Hindlimb muscle (tissue), 1 donor: Measurements from ENCODE around the gene FOSL2. TPM values are rescaled to one million over a fixed set of nuclear protein-coding genes. Genes with fewer than 3 reads are reported as not detected.

Source experiments
- DNase-seq: peaks from one replicate; pipeline ENCODE4 v3.0.0-alpha.2; 2013
- polyA plus RNA-seq: library from polyadenylated mRNA; unstranded; fragments of 120-200 nt; gene quantifications from one replicate; pipeline ENCODE4 v1.2.1, GENCODE V29; 2013; ENCODE audit not compliant: insufficient read length

FOSL2 gene
- polyA plus RNA-seq, 1 donor = 22.0 TPM

DNA sequence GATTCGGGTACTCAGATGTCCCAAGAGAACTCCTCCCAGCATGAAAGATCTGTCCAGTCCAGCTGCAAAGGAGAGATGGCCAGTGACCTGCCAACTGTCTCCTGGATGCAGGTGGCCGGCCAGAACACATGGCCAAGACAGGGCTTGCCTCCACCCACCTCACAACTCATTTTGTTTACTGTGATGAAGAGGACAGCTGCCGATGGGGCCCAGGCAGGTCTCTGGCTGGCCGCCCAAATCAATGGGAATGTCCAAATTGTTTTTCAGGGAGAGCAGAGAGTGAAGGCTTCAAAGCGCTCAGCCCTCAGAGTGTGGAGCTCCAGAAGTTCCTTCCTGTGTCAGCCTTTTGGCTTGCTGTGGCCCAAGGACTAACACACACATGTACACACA lies 41.9 kb downstream of the FOSL2 start:
- no peak for DNase-seq

DNA sequence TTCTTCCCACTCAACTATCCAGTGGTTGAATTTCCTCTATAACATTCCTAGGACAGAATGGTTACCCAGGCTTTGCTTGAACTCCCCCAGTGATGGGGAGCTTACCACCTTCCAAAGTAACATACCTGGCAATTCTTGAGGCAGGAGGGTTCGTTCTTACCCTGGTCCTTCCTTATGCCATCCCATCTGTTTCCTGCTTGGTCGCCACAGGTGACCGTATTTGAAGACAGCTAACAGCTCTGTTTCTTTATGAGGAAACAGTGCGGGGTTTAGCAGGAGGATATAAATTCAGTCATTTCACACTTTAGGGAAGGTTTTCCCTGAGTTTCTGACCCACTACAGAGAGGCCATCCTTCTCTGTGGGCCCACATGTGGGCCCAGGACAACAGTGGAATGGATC lies 42.6 kb downstream of the FOSL2 start:
- no peak for DNase-seq

GRCh38 chr2:28435814-28436351 lies 43.2 kb downstream of the FOSL2 start:
- DNase-seq = no peak

DNA sequence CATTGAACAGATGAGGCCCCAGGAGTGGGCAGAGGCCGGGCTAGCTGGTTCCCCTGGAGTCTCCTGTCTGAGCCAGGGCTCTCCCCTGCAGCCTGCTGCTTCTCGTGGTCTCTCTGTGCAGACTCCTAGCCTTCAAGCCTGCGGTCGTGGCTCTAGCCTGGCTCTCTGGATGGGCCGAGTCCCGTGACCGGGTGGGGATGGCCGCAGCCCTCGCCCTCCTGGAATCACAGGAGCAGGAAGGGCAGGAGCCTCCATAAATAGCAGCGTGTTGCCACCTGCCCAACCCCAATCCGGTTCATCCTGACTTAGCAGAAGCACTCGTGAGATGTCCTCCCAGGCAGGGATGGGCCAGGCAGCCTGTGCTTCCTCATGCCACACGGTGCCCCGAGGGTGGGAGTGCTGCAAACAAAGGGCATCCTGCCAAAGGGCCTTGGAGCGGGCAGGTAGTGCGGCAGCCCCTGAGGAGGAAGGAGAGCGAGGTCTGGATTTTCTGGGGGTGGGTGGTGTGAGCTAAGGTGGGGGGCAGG lies 43.9 kb downstream of the FOSL2 start:
- DNase-seq = no peak

DNA sequence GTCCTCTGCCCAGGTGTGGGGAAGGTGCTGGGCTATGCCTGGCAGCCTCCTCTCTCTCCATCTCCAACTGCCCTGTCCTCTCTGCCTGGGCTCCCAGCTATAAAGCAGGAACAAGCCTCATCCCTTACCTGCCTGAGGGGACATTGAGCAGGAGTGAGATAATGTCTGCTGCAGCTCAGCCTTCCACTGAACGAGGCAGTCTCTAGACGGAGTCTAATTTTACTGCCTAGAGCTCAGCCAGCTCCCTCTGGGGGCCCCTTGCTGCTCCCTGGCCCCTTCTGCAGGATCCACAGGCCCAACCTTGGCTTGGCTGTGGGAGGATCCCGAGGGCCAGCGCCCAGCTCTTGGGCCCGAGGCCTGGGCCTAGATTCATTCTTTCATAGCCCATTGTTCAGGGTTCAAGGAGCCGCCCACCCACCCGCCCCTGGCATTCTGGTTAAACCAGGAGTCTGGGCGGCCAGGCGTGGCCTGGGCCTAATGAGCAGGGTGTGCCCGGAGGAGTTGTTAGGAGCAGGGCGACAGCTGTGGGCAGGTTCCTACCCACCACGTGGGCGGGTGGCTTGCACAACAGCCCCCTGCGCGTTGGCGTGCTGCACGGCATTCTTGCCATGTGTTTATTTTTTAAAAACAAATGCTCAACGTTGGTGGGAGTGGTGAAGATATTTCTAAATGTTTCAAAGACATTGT lies 44.6 kb downstream of the FOSL2 start:
- DNase-seq = no peak

DNA sequence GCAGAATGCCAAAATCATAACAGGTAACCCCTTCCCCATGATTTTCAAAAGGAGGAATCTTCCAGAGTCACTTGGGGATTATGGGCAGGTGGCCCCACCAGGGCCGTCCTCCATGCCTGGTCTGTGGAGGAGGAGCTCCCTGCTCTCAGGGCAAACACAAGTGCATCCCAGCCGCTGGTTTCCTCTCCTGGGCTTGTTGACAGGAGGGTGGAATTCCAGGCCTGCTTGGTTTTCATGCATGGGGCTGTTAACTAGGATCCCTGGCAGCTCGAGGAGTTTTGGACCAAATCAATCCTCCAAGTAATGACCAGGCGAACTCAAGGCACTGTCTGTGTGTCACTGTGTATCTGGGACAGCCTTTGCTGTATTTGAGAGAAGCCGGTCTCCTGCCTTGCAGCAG lies 45.3 kb downstream of the FOSL2 start:
- no peak for DNase-seq

- no peak for DNase-seq
These were observed 45.9 kb downstream of the FOSL2 start for GRCh38 chr2:28438532-28439063.

DNA sequence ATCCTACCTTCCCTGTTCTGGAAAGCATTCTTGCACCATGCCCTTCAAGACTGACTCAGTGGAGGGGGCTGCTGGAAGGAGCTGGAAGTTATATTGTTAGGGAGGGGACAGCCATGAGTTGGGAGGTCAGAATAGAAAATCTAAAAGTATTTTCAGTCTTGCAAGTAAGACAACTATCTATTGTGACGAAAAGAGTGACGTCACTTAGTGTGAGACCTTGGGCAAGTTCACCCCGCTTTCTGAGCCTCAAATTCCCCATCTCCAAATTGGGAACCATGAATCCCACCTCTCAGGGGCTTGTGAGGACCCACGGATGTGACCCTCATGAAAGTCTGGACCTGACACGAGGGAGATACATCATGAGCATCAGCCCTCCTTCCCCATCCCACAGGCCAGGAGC lies 46.5 kb downstream of the FOSL2 start:
- no peak for DNase-seq

- DNase-seq = no peak
These were observed 47.1 kb downstream of the FOSL2 start for GRCh38 chr2:28439763-28440162.

DNA sequence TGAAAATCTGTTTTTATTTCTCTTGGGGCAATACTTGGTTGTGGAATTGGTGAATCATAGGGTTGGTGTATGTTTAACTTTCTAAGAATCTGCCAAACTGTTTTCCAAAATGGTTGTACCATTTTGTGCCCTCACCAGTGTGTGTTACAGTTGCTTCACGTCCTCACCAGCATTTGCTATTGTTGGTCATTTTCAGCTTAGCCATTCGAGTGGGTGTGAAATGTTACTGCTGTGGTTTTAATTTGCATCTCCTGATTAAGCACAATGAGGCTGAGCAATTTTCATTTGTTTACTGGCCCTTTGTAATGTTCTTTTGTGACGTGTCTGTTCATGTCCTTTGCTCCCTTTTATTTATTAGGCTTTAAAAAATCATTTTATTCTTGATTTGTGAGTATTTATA lies 49.7 kb downstream of the FOSL2 start:
- no peak for DNase-seq

DNA sequence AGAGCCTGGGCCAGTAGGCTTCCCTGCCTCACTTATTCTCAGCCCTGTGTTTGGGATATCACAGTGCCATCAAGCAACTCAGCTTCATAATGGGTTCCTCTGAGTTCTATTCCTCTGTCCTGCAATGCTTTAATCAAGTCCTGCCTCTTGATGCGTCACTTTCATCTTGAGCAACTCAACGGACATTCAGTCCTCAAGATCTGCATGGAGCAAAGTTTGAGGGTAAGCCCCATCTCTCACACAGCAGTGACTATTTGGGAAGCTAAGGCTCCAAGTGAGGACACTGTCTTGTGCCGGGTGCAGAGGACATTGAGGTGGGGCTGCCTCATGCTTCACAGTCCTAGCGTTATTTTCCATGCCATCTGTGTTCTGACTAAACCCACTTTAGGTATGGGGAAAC lies 52.3 kb downstream of the FOSL2 start:
- DNase-seq = no peak

- DNase-seq = no peak
These were observed 53.0 kb downstream of the FOSL2 start for GRCh38 chr2:28445448-28446258.

- no peak for DNase-seq
These were observed 53.9 kb downstream of the FOSL2 start for GRCh38 chr2:28446531-28446930.

DNA sequence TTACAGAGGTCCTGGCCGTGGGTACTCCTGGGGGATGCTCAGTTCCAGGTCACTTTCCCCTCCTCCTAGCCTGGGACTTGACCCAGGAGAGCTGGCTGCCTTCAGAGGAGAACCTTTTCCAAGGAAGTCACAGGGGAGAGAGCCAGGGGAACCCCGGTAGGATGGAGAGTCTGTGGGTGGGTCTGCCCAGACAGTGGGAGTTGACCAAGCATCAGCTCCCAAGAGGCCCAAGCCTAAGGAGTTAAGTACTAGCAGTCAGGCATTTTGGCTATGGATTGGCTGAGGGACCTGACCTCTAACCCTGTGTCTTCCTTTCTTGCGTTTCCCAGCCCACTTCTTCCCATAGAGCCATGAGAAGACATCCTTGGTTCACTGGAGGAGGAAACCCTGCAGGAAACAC lies 54.4 kb downstream of the FOSL2 start:
- no peak for DNase-seq

- DNase-seq = no peak
These were observed 55.5 kb downstream of the FOSL2 start for GRCh38 chr2:28447943-28448792.

DNA sequence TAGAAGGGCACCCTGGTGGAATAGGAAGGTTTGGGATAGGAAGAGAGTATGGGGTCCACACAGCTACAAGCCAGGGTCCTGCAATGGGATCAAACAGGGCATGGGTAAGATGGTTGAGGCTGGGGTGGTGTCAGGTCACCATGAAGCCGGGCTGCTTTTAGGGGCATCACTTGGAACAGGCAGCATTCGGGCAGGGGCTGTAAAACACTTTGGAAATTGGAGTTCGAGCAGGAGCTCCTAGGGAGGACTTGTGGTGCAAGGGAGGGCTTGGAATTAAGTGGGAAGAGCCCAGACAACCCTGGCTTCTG lies 56.1 kb downstream of the FOSL2 start:
- DNase-seq = no peak

DNA sequence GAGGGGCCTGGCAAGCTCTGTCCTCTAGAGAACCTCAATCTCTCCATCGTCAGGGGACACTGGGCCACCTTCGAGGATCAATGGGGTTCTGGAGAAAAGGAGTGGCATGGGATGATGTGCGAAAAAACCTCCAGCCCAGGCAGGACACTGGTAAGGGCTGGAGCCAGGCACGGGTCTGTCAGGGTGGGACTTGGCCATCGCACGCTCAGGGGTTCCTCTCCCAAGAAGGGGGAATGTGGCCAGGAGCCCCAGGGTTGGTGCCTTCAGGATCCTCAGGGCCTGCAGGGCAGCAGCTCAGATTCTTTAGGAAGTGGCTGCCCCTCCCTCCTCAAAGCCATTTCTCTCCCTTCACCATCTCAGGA lies 56.4 kb downstream of the FOSL2 start:
- no peak for DNase-seq

GRCh38 chr2:28449488-28450395 lies 57.1 kb downstream of the FOSL2 start:
- no peak for DNase-seq

- DNase-seq = no peak
These were observed 58.4 kb downstream of the FOSL2 start for GRCh38 chr2:28450901-28451565.

DNA sequence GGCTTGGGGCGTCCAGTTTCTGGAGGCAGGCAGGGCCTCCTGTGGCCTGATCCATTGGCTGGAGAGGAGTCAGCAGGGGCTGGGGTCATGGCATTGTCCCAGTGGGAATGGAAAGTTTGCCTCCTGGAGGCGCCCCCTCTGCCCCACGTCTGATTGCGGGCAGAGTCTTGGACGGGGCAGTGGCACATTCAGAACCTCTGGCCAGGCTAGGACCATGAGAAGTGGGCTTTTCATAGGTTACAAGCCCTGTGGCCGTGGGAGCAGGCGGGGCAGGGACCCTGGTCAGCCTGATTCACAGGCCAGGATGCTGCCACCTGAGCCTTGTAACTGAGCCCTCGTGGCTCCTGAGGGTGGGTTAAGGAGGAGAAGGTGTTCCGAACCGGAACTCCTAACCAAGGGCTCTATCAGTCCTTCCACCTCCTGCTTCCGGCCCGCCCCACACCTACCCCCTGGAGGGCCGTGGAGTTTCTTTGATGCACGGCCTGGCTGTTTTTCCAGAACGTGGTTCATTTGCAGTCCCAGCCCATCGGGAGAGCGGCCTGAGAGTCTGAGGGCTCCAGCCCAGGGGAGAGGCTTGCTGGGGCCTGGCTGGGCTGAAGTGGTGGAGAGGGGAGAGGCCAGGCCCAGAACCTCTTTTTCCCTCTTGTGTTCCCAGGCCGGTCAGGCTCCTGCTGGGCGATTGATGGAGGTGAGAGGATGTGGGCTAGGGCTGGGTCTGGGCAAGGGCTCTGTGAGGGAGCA lies 59.3 kb downstream of the FOSL2 start:
- DNase-seq = no peak
